ENCODE measurements around the gene SLC12A3.
A peak's percentile ranks its signal among the peaks of the same experiment; 100 is the strongest.

SLC12A3 gene

DNA sequence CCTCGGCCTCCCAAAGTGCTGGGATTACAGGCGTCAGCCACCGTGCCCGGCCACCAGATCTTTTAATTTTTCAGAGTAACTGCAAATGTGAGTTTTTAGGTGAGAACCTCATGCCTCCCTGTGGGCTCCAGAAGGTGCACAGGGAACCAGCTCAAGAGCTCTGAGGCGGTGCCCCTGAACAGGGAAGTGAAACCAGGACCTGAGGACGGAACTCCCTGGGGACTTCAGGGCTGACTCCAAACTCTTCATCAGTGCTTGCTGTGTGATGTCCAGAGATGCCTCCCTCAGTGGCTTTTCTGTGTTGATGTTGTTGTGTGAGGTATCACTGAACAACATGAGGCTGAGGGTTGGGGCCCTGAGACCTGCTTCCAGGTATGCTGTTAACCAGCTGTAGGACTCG is 23.8 kb downstream of the SLC12A3 start:
- ATAC-seq: no peak
- no peak for TF ChIP-seq ZNF8 (CRISPR knock-in tag; IDR thresholded peaks at IDR 0.05)
- no peak for TF ChIP-seq GLIS3 (CRISPR knock-in tag; IDR thresholded peaks at IDR 0.05)
- no peak for TF ChIP-seq ZC3H10 (CRISPR knock-in tag; IDR thresholded peaks at IDR 0.05)
- no peak for TF ChIP-seq PPARA (CRISPR knock-in tag; IDR thresholded peaks at IDR 0.05; ENCODE audit: borderline replicate concordance)
- TF ChIP-seq TCF4 (CRISPR knock-in tag; IDR thresholded peaks at IDR 0.05; ENCODE audit: borderline replicate concordance): no peak
- TF ChIP-seq, protein P1, sequence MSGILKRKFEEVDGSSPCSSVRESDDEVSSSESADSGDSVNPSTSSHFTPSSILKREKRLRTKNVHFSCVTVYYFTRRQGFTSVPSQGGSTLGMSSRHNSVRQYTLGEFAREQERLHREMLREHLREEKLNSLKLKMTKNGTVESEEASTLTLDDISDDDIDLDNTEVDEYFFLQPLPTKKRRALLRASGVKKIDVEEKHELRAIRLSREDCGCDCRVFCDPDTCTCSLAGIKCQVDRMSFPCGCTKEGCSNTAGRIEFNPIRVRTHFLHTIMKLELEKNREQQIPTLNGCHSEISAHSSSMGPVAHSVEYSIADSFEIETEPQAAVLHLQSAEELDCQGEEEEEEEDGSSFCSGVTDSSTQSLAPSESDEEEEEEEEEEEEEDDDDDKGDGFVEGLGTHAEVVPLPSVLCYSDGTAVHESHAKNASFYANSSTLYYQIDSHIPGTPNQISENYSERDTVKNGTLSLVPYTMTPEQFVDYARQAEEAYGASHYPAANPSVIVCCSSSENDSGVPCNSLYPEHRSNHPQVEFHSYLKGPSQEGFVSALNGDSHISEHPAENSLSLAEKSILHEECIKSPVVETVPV (CRISPR knock-in tag; IDR thresholded peaks at IDR 0.05): no peak
- no peak for TF ChIP-seq RARB (CRISPR knock-in tag; IDR thresholded peaks at IDR 0.05)
- TF ChIP-seq OSR1 (CRISPR knock-in tag; IDR thresholded peaks at IDR 0.05): no peak
- no peak for TF ChIP-seq ZNF70 (CRISPR knock-in tag; IDR thresholded peaks at IDR 0.05)

DNA sequence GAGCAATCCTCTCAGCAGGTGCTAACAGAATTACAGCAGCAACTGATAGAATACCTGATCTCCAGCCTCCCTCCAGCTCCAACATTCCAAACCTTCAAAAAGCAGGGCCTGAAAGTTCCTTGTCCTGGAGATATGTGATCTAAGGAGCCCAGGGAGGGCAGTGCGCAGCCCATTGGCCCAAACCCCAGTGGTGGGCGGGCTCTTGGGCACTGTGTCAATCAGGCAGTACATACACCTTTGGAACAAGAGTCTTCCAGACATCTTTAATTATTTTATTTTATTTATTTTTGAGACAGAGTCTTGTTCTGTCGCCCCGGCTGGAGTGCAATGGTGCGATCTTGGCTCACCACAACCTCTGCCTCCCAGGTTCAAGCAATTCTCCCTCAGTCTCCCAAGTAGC is 24.2 kb downstream of the SLC12A3 start:
- ATAC-seq: peak; percentile 56; the same call in 1 of the 3 replicates
- TF ChIP-seq ZNF70 (CRISPR knock-in tag; IDR thresholded peaks at IDR 0.05) (no peak), BACH2 (CRISPR knock-in tag; IDR thresholded peaks at IDR 0.05; ENCODE audit: borderline replicate concordance) (no peak), GLIS3 (CRISPR knock-in tag; IDR thresholded peaks at IDR 0.05) (no peak), CSDC2 (CRISPR knock-in tag; IDR thresholded peaks at IDR 0.05) (no peak), ZFP30 (CRISPR knock-in tag; IDR thresholded peaks at IDR 0.05) (no peak), TOX (CRISPR knock-in tag; IDR thresholded peaks at IDR 0.05; ENCODE audit: borderline replicate concordance) (no peak), TCF4 (CRISPR knock-in tag; IDR thresholded peaks at IDR 0.05; ENCODE audit: borderline replicate concordance) (no peak), PPARA (CRISPR knock-in tag; IDR thresholded peaks at IDR 0.05; ENCODE audit: borderline replicate concordance) (no peak), ZNF565 (CRISPR knock-in tag; conservative IDR thresholded peaks at IDR 0.05; ENCODE audit: low read depth) (no peak), ZC3H10 (CRISPR knock-in tag; IDR thresholded peaks at IDR 0.05) (no peak), OSR1 (CRISPR knock-in tag; IDR thresholded peaks at IDR 0.05) (no peak), RARB (CRISPR knock-in tag; IDR thresholded peaks at IDR 0.05) (no peak)
- TF ChIP-seq, protein P2, sequence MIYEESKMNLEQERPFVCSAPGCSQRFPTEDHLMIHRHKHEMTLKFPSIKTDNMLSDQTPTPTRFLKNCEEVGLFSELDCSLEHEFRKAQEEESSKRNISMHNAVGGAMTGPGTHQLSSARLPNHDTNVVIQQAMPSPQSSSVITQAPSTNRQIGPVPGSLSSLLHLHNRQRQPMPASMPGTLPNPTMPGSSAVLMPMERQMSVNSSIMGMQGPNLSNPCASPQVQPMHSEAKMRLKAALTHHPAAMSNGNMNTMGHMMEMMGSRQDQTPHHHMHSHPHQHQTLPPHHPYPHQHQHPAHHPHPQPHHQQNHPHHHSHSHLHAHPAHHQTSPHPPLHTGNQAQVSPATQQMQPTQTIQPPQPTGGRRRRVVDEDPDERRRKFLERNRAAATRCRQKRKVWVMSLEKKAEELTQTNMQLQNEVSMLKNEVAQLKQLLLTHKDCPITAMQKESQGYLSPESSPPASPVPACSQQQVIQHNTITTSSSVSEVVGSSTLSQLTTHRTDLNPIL (CRISPR knock-in tag; IDR thresholded peaks at IDR 0.05; ENCODE audit: low read depth): no peak

DNA sequence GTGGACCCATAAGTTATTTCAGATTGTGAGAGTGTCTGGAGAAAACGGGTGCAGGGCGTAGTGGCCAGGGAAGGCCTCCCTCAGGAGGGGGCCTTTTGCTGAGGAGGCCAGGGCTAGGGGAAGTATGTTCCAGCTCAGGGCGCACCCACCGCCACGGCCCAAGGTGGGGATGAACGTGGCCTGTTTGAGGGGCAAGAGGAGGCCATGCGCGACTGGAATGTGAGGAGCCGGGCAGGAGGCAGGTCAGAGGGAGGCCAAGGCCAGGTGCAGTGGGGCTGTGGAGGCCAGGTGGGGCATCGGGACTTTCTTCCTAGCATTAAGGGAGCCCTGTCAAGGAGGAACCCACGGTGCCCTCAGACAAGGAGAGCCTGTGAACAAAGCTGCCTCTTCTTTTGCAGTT is 26.7 kb downstream of the SLC12A3 start:
- no peak for TF ChIP-seq ZFP30 (CRISPR knock-in tag; IDR thresholded peaks at IDR 0.05)
- TF ChIP-seq, protein P2 (CRISPR knock-in tag; IDR thresholded peaks at IDR 0.05; ENCODE audit: low read depth): no peak
- TF ChIP-seq, protein P3, sequence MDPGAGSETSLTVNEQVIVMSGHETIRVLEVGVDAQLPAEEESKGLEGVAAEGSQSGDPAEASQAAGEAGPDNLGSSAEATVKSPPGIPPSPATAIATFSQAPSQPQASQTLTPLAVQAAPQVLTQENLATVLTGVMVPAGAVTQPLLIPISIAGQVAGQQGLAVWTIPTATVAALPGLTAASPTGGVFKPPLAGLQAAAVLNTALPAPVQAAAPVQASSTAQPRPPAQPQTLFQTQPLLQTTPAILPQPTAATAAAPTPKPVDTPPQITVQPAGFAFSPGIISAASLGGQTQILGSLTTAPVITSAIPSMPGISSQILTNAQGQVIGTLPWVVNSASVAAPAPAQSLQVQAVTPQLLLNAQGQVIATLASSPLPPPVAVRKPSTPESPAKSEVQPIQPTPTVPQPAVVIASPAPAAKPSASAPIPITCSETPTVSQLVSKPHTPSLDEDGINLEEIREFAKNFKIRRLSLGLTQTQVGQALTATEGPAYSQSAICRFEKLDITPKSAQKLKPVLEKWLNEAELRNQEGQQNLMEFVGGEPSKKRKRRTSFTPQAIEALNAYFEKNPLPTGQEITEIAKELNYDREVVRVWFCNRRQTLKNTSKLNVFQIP (CRISPR knock-in tag; IDR thresholded peaks at IDR 0.05; ENCODE audit: borderline replicate concordance, low read depth): no peak
- TF ChIP-seq OSR1 (CRISPR knock-in tag; IDR thresholded peaks at IDR 0.05): no peak
- TF ChIP-seq ZFP3 (CRISPR knock-in tag; IDR thresholded peaks at IDR 0.05): no peak
- TF ChIP-seq ZC3H10 (CRISPR knock-in tag; IDR thresholded peaks at IDR 0.05): no peak
- no peak for TF ChIP-seq ZNF70 (CRISPR knock-in tag; IDR thresholded peaks at IDR 0.05)
- TF ChIP-seq ISL1 (CRISPR knock-in tag; IDR thresholded peaks at IDR 0.05): no peak
- TF ChIP-seq, protein P4, sequence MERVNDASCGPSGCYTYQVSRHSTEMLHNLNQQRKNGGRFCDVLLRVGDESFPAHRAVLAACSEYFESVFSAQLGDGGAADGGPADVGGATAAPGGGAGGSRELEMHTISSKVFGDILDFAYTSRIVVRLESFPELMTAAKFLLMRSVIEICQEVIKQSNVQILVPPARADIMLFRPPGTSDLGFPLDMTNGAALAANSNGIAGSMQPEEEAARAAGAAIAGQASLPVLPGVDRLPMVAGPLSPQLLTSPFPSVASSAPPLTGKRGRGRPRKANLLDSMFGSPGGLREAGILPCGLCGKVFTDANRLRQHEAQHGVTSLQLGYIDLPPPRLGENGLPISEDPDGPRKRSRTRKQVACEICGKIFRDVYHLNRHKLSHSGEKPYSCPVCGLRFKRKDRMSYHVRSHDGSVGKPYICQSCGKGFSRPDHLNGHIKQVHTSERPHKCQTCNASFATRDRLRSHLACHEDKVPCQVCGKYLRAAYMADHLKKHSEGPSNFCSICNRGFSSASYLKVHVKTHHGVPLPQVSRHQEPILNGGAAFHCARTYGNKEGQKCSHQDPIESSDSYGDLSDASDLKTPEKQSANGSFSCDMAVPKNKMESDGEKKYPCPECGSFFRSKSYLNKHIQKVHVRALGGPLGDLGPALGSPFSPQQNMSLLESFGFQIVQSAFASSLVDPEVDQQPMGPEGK (CRISPR knock-in tag; IDR thresholded peaks at IDR 0.05; ENCODE audit: borderline replicate concordance): no peak
- TF ChIP-seq TCF4 (CRISPR knock-in tag; IDR thresholded peaks at IDR 0.05; ENCODE audit: borderline replicate concordance): no peak
- no peak for TF ChIP-seq GLIS3 (CRISPR knock-in tag; IDR thresholded peaks at IDR 0.05)
- TF ChIP-seq, protein P5, sequence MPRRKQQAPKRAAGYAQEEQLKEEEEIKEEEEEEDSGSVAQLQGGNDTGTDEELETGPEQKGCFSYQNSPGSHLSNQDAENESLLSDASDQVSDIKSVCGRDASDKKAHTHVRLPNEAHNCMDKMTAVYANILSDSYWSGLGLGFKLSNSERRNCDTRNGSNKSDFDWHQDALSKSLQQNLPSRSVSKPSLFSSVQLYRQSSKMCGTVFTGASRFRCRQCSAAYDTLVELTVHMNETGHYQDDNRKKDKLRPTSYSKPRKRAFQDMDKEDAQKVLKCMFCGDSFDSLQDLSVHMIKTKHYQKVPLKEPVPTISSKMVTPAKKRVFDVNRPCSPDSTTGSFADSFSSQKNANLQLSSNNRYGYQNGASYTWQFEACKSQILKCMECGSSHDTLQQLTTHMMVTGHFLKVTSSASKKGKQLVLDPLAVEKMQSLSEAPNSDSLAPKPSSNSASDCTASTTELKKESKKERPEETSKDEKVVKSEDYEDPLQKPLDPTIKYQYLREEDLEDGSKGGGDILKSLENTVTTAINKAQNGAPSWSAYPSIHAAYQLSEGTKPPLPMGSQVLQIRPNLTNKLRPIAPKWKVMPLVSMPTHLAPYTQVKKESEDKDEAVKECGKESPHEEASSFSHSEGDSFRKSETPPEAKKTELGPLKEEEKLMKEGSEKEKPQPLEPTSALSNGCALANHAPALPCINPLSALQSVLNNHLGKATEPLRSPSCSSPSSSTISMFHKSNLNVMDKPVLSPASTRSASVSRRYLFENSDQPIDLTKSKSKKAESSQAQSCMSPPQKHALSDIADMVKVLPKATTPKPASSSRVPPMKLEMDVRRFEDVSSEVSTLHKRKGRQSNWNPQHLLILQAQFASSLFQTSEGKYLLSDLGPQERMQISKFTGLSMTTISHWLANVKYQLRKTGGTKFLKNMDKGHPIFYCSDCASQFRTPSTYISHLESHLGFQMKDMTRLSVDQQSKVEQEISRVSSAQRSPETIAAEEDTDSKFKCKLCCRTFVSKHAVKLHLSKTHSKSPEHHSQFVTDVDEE (CRISPR knock-in tag; IDR thresholded peaks at IDR 0.05): no peak
- no peak for TF ChIP-seq CSDC2 (CRISPR knock-in tag; IDR thresholded peaks at IDR 0.05)
- no peak for TF ChIP-seq ZNF8 (CRISPR knock-in tag; IDR thresholded peaks at IDR 0.05)
- TF ChIP-seq, protein P1 (CRISPR knock-in tag; IDR thresholded peaks at IDR 0.05): no peak
- TF ChIP-seq TOX (CRISPR knock-in tag; IDR thresholded peaks at IDR 0.05; ENCODE audit: borderline replicate concordance): no peak
- ATAC-seq: no peak

All from SK-N-SH treated with all-trans-retinoic acid at 6 μM for 48 hours (cell line).